GM18507 (cell line): ENCODE results near the gene RBP2.

Source experiments
- DNase-seq: peaks from one replicate; pipeline ENCODE4 v3.0.0; 2011; ENCODE audit warnings: low read depth; ENCODE audit not compliant: insufficient read length; ENCODE audit errors: extremely low spot score
- FAIRE-seq: peaks from 2 replicates; lab custom pipeline; 2011; peaks lifted over from hg19 to GRCh38; lab: Jason Lieb, UNC

RBP2 gene

GRCh38 chr3:139491027-139491700, 14.8 kb upstream of the RBP2 start:
- FAIRE-seq: no peak
- no peak for DNase-seq

- FAIRE-seq: no peak
- no peak for DNase-seq
Measured at GRCh38 chr3:139482206-139482605, 5.9 kb upstream of the RBP2 start.

- FAIRE-seq (no peak), DNase-seq (no peak)
Measured at GRCh38 chr3:139481116-139481515, 4.8 kb upstream of the RBP2 start.

- DNase-seq (no peak), FAIRE-seq (no peak)
Measured at GRCh38 chr3:139480585-139480984, 4.3 kb upstream of the RBP2 start.

- DNase-seq (no peak), FAIRE-seq (no peak)
Measured at GRCh38 chr3:139477710-139478640, 1.7 kb upstream of the RBP2 start.

GRCh38 chr3:139473155-139473771, 3.1 kb downstream of the RBP2 start:
- FAIRE-seq (no peak), DNase-seq (no peak)

- FAIRE-seq: no peak
- no peak for DNase-seq
Measured at GRCh38 chr3:139472380-139473010, 3.8 kb downstream of the RBP2 start.

GRCh38 chr3:139470199-139470598, 6.1 kb downstream of the RBP2 start:
- FAIRE-seq: no peak
- no peak for DNase-seq

- no peak for DNase-seq
- no peak for FAIRE-seq
Measured at GRCh38 chr3:139468399-139468798, 7.9 kb downstream of the RBP2 start.

GRCh38 chr3:139466360-139466759, 10.0 kb downstream of the RBP2 start:
- no peak for FAIRE-seq
- DNase-seq: no peak

GRCh38 chr3:139465636-139466035, 10.7 kb downstream of the RBP2 start:
- FAIRE-seq (no peak), DNase-seq (no peak)

- FAIRE-seq: no peak
- no peak for DNase-seq
Measured at GRCh38 chr3:139463466-139463865, 12.8 kb downstream of the RBP2 start.

- no peak for DNase-seq
- FAIRE-seq: no peak
Measured at GRCh38 chr3:139460529-139460928, 15.8 kb downstream of the RBP2 start.

- FAIRE-seq: no peak
- no peak for DNase-seq
Measured at GRCh38 chr3:139460076-139460475, 16.2 kb downstream of the RBP2 start.

GRCh38 chr3:139458348-139458747, 18.0 kb downstream of the RBP2 start:
- DNase-seq (no peak), FAIRE-seq (no peak)

- FAIRE-seq: no peak
- no peak for DNase-seq
Measured at GRCh38 chr3:139457066-139457465, 19.2 kb downstream of the RBP2 start.

- DNase-seq (no peak), FAIRE-seq (no peak)
Measured at GRCh38 chr3:139456386-139456785, 19.9 kb downstream of the RBP2 start.

- DNase-seq (no peak), FAIRE-seq (no peak)
Measured at GRCh38 chr3:139455855-139456254, 20.5 kb downstream of the RBP2 start.

GRCh38 chr3:139455206-139455605, 21.1 kb downstream of the RBP2 start:
- FAIRE-seq: no peak

GRCh38 chr3:139454346-139454745, 22.0 kb downstream of the RBP2 start:
- DNase-seq: no peak
- FAIRE-seq: no peak

More at GRCh38 chr3:139455206-139455605, 21.1 kb downstream of the RBP2 start:
- DNase-seq: no peak
